Caco-2 (cell line): ENCODE measurements around the gene RAB28. TPM values are rescaled to one million over a fixed set of nuclear protein-coding genes. Genes with fewer than 3 reads are reported as not detected.

Experiments
- BruUV-seq: library from RNA; stranded (reverse); fragments of 400-500 nt; replicated peaks from 2 replicates; lab custom pipeline; 2021; lab: Mats Ljungman, UMichigan
- CTCF ChIA-PET: fragments of 300-600 bp; sonication (Branson Sonifier 250); formaldehyde crosslinking; loops from one replicate; lab custom pipeline; 2022; ENCODE audit warnings: antibody characterized with exemption; lab: Charles Lee
- POLR2A ChIA-PET: fragments of 300-600 bp; sonication (Branson Sonifier 250); formaldehyde crosslinking; loops from one replicate; lab custom pipeline; 2022; ENCODE audit warnings: antibody characterized with exemption; lab: Charles Lee
- DNase-seq, 2 experiments: peaks; one replicate each; pipeline versions ENCODE4 v3.0.0 to v3.0.0-alpha.2; 2020 to 2022
- H3K27me3 ChIP-seq: replicated peaks from 2 replicates; pipeline ENCODE4 v1.6.0; 2011; ENCODE audit warnings: low read length; ENCODE audit not compliant: control insufficient read depth, insufficient read depth
- H3K36me3 ChIP-seq: 2 replicates; pipeline ENCODE4 v1.5.1; 2011; ENCODE audit warnings: low read length; ENCODE audit not compliant: control insufficient read depth, insufficient read depth
- H3K4me1 ChIP-seq: fragments of 250-450 bp; sonication (Bioruptor Pico); 2 replicates; pipeline ENCODE4 v1.5.1; 2020; ENCODE audit warnings: mild to moderate bottlenecking
- H3K4me3 ChIP-seq: 2 replicates; pipeline ENCODE4 v1.5.1; 2011; ENCODE audit warnings: low read depth, mild to moderate bottlenecking, control low read depth, low read length
- H3K9me3 ChIP-seq: fragments of 250-450 bp; sonication (Bioruptor Pico); 2 replicates; pipeline ENCODE4 v1.5.1; 2020; ENCODE audit warnings: mild to moderate bottlenecking, moderate library complexity
- H3K27ac Mint-ChIP-seq: one replicate; pipeline ENCODE4 v1.8.0; 2022; ENCODE audit warnings: mixed read lengths; ENCODE audit not compliant: unreplicated experiment
- H3K27me3 Mint-ChIP-seq: one replicate; pipeline ENCODE4 v1.8.0; 2022; ENCODE audit warnings: mixed read lengths; ENCODE audit not compliant: insufficient read depth, unreplicated experiment
- H3K36me3 Mint-ChIP-seq: one replicate; pipeline ENCODE4 v1.8.0; 2022; ENCODE audit warnings: mild to moderate bottlenecking, mixed read lengths; ENCODE audit not compliant: insufficient read depth, unreplicated experiment
- H3K4me1 Mint-ChIP-seq: one replicate; pipeline ENCODE4 v1.8.0; 2022; ENCODE audit warnings: low read depth, mixed read lengths; ENCODE audit not compliant: unreplicated experiment
- H3K4me3 Mint-ChIP-seq: one replicate; pipeline ENCODE4 v1.8.0; 2022; ENCODE audit warnings: mild to moderate bottlenecking, moderate library complexity, mixed read lengths; ENCODE audit not compliant: unreplicated experiment
- H3K9me3 Mint-ChIP-seq: one replicate; pipeline ENCODE4 v1.8.0; 2022; ENCODE audit warnings: mixed read lengths; ENCODE audit not compliant: unreplicated experiment
- intact Hi-C: fragments of 100-400 bp; cut with micrococcal nuclease; formaldehyde crosslinking; loops from one replicate; pipeline ENCODE4 v1.10.0; 2022; ENCODE audit not compliant: unreplicated experiment
- total RNA-seq: library from RNA; stranded (reverse); gene quantifications from 2 replicates; pipeline ENCODE4 v1.2.3, GENCODE V29; 2022
- TF ChIP-seq, protein P1 (sequence below), 2 experiments: fragments of 200-600 bp in 1 of 2; IDR thresholded peaks; 1 replicate in 1 of 2; 2 replicates in 1 of 2; pipeline versions ENCODE4 v1.5.1 to v1.8.0; 2011 to 2022; ENCODE audit warnings: antibody characterized with exemption in 1 of 2, control low read depth in 1 of 2, inconsistent platforms in 1 of 2, low read depth in 1 of 2, low read length in 1 of 2, mild to moderate bottlenecking in 1 of 2, moderate library complexity in 1 of 2; ENCODE audit not compliant: insufficient read depth in 1 of 2, severe bottlenecking in 1 of 2, unreplicated experiment in 1 of 2

Gene RAB28
- total RNA-seq, 1 experiment from 2014 or later, result 14.5 TPM

DNA sequence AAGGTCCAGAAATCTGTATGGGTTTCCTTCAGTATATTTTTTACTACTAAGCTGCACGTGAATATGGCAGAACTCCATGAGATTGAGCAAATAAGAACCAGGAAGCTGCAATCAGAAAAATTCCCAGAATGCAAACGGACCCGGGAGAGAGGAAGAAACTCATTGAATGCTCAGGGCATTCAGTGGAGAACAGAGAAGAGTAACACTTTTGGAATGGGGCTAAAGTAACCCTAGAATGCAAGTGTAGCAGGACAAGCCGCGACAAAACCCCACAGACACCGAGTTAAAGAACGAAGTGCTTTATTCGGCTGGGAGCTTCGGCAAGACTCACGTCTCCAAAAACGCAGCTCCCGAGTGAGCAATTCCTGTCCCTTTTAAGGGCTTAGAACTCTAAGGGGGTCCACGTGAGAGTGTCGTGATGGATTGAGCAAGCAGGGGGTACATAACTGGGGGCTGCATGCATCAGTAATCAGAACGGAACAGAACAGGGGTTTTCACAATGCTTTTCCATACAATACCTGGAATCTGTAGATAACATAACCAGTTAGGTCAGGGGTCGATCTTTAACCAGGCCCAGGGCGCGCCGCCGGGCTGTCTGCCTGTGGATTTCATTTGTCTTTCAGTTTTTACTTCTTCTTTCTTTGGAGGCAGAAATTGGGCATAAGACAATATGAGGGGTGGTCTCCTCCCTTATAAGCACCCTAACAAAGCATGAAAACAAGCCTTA, 56.4 kb downstream of the RAB28 start:
- peak overlapping the region; percentile 72 for H3K4me3 Mint-ChIP-seq
- no peak overlapping the region for H3K4me3 ChIP-seq
- no peaks in the 10 kb centered on the region for H3K27me3 Mint-ChIP-seq
- H3K27me3 ChIP-seq, result no peaks in the 10 kb centered on the region
- ChIA-PET CTCF (interaction anchor here (0.6 kb wide), 1 partner anchor 583 kb away, joined by 4 read pairs; no protein-coding TSS in a partner anchor), POLR2A (no interaction called here)
- no peaks in the 10 kb centered on the region for H3K36me3 Mint-ChIP-seq
- H3K4me1 Mint-ChIP-seq, result peaks cover 32% of the 10 kb centered on the region
- peak overlapping the region; percentile 92 for H3K27ac Mint-ChIP-seq
- BruUV-seq, result no TSS peak
- peak in 1 of 2 experiments; percentile 20 for DNase-seq
- peaks cover 11% of the 10 kb centered on the region; the same call in 1 of the 2 replicates for H3K4me1 ChIP-seq
- TF ChIP-seq, protein P1, sequence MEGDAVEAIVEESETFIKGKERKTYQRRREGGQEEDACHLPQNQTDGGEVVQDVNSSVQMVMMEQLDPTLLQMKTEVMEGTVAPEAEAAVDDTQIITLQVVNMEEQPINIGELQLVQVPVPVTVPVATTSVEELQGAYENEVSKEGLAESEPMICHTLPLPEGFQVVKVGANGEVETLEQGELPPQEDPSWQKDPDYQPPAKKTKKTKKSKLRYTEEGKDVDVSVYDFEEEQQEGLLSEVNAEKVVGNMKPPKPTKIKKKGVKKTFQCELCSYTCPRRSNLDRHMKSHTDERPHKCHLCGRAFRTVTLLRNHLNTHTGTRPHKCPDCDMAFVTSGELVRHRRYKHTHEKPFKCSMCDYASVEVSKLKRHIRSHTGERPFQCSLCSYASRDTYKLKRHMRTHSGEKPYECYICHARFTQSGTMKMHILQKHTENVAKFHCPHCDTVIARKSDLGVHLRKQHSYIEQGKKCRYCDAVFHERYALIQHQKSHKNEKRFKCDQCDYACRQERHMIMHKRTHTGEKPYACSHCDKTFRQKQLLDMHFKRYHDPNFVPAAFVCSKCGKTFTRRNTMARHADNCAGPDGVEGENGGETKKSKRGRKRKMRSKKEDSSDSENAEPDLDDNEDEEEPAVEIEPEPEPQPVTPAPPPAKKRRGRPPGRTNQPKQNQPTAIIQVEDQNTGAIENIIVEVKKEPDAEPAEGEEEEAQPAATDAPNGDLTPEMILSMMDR (IDR thresholded peaks at IDR 0.05; ENCODE audit: insufficient read depth in 1 of 2, low read depth in 1 of 2, low read length in 1 of 2, severe bottlenecking in 1 of 2, unreplicated experiment in 1 of 2), result no peak
- H3K9me3 Mint-ChIP-seq, result peaks cover 7% of the 10 kb centered on the region
- no peaks in the 10 kb centered on the region for H3K36me3 ChIP-seq
- intact Hi-C loops, result no loop called here
- H3K9me3 ChIP-seq, result no peaks in the 10 kb centered on the region

DNA sequence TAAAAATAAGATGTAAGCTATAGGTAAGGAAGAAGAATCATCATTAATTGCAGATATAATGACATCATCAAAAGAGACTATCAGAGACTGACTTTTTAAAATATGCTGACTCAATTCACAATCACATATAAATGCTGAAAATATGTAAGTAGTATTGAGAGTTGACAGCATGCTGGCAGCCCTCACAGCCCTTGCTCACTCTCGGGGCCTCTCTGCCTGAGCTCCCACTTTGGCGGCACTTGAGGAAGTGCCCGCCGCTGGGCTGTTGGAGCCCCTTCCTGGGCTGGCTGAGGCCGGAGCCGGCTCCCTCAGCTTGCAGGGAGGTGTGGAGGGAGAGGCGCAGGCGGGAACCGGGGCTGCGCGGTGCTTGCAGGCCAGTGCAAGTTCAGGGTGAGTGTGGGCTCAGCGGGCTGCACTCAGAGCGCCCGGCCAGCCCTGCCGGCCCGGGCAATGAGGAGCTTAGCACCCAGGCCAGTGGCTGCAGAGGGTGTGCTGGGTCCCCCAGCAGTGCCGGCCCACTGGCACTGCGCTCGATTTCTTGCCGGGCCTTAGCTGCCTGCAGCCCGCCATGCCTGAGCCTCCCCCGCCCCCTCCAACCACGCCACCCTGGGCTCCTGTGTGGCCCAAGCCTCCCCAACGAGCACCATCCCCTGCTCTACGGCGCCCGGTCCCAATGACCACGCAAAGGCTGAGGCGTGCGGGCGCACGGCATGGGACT, 68.9 kb downstream of the RAB28 start:
- Histone ChIP-seq H3K27me3 (no peaks in the 10 kb centered on the region), H3K4me1 (no peaks in the 10 kb centered on the region), H3K4me3 (no peak overlapping the region), H3K36me3 (no peaks in the 10 kb centered on the region; the same call in 1 of the 2 replicates), H3K9me3 (no peaks in the 10 kb centered on the region)
- DNase-seq, result no peak
- H3K27ac Mint-ChIP-seq, result no peak overlapping the region
- no peak overlapping the region for H3K4me3 Mint-ChIP-seq
- TF ChIP-seq, protein P1 (IDR thresholded peaks at IDR 0.05; ENCODE audit: insufficient read depth in 1 of 2, low read depth in 1 of 2, low read length in 1 of 2, severe bottlenecking in 1 of 2, unreplicated experiment in 1 of 2), result no peak
- CTCF ChIA-PET, result no interaction called here
- H3K27me3 Mint-ChIP-seq, result no peaks in the 10 kb centered on the region
- H3K36me3 Mint-ChIP-seq, result peaks cover 7% of the 10 kb centered on the region
- peaks cover 13% of the 10 kb centered on the region for H3K4me1 Mint-ChIP-seq
- POLR2A ChIA-PET, result no interaction called here
- no TSS peak for BruUV-seq
- peaks cover 9% of the 10 kb centered on the region for H3K9me3 Mint-ChIP-seq
- intact Hi-C loops, result no loop called here

DNA sequence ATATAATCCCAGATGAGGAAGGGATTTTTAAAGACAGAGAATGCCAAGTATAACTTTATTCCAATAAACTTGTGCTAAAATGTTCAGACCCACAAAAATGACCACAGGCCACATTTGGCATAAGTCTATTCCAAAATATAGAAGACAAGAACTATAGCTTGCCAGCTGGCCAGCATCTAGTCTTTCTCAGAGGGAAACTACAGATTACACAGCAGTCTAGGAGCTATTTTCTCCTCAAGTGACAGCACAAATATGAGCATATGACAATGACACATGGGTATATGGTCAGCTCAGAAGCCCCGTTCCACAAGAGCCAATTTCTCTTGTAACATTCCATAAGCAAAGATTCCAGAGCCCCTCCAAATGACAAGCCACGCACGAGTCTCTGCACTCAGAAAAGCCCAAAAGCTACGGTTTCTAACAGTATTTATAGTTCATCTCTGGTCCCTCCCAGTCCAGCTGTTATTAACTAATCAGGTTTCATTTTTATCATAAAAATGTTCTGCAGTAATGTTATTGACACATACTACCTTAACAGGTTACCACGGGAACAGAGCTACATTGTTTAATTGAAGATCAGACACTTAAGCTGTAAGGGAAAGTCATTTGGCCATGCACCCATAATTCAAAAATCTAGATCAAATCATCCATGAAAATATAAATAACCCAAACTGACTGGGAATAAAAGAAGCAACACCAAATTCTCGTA, 70.3 kb downstream of the RAB28 start:
- no TSS peak for BruUV-seq
- peaks cover 17% of the 10 kb centered on the region for H3K4me1 Mint-ChIP-seq
- intact Hi-C loops, result no loop called here
- ChIA-PET CTCF (no interaction called here), POLR2A (no interaction called here)
- TF ChIP-seq, protein P1 (IDR thresholded peaks at IDR 0.05; ENCODE audit: insufficient read depth in 1 of 2, low read depth in 1 of 2, low read length in 1 of 2, severe bottlenecking in 1 of 2, unreplicated experiment in 1 of 2), result no peak
- H3K4me3 ChIP-seq, result no peak overlapping the region
- H3K9me3 ChIP-seq, result no peaks in the 10 kb centered on the region
- H3K27ac Mint-ChIP-seq, result no peak overlapping the region
- H3K36me3 Mint-ChIP-seq, result no peaks in the 10 kb centered on the region
- no peaks in the 10 kb centered on the region; the same call in 1 of the 2 replicates for H3K36me3 ChIP-seq
- no peak for DNase-seq
- H3K4me3 Mint-ChIP-seq, result no peak overlapping the region
- no peaks in the 10 kb centered on the region for H3K4me1 ChIP-seq
- H3K27me3 Mint-ChIP-seq, result no peaks in the 10 kb centered on the region
- no peaks in the 10 kb centered on the region for H3K9me3 Mint-ChIP-seq
- no peaks in the 10 kb centered on the region for H3K27me3 ChIP-seq
